HepG2 (cell line): ENCODE results near the gene ASB3. TPM values are rescaled to one million over a fixed set of nuclear protein-coding genes. Genes with fewer than 3 reads are reported as not detected.

Experiments
- PHB2 ChIP-seq: fragments of 450-650 bp; IDR thresholded peaks from 2 replicates; pipeline ENCODE4 v1.6.1; 2018; ENCODE audit not compliant: partially characterized antibody
- POGZ ChIP-seq: sonication (generic); formaldehyde crosslinking; IDR thresholded peaks from 2 replicates; pipeline ENCODE4 v1.4.0; 2020; ENCODE audit warnings: mild to moderate bottlenecking, missing genetic modification reagents
- YY1 ChIP-seq: IDR thresholded peaks from 2 replicates; pipeline ENCODE4 v1.6.1; 2011; ENCODE audit warnings: low read length, low read depth, moderate library complexity, mild to moderate bottlenecking; ENCODE audit not compliant: insufficient read depth, insufficient replicate concordance
- ZC3H13 ChIP-seq: sonication (generic); formaldehyde crosslinking; IDR thresholded peaks from 2 replicates; pipeline ENCODE4 v1.8.1; 2023; ENCODE audit warnings: mild to moderate bottlenecking, missing genetic modification reagents, moderate library complexity
- ZMYM2 ChIP-seq: sonication (generic); formaldehyde crosslinking; IDR thresholded peaks from 2 replicates; pipeline ENCODE4 v1.8.0; 2022; ENCODE audit warnings: mild to moderate bottlenecking, missing genetic modification reagents
- ZNF30 ChIP-seq: sonication (generic); formaldehyde crosslinking; IDR thresholded peaks from 2 replicates; pipeline ENCODE4 v1.5.0; 2020; ENCODE audit warnings: mild to moderate bottlenecking, missing genetic modification reagents
- ZNF577 ChIP-seq: sonication (generic); formaldehyde crosslinking; IDR thresholded peaks from 2 replicates; pipeline ENCODE4 v1.4.0; 2020; ENCODE audit warnings: mild to moderate bottlenecking, low read depth, missing genetic modification reagents, borderline replicate concordance
- ZNF737 ChIP-seq: sonication (generic); formaldehyde crosslinking; IDR thresholded peaks from 2 replicates; pipeline ENCODE4 v1.5.0; 2020; ENCODE audit warnings: missing genetic modification reagents, mild to moderate bottlenecking, borderline replicate concordance
- polyA plus RNA-seq, 8 experiments: library from polyadenylated mRNA; depleted of rRNA in 3 of 8; stranded (reverse) in 7 of 8; unstranded in 1 of 8; fragments of >200 nt; fragmentation: Illumina TruSeq in 4 of 8; extraction: Trizol in 4 of 8; gene quantifications; 2 replicates each; pipeline versions ENCODE4 v1.2.1 to v1.2.3, GENCODE V29; 2011 to 2016; ENCODE audit warnings: low read depth in 4 of 8, missing spikeins in 1 of 8, mixed read lengths in 1 of 8; ENCODE audit not compliant: insufficient read depth in 1 of 8
- total RNA-seq, 5 experiments: library from RNA; depleted of rRNA; stranded (reverse); fragments of >200 nt; fragmentation: Illumina TruSeq; extraction: Trizol; gene quantifications; 2 replicates each; pipeline ENCODE4 v1.2.3, GENCODE V29; 2016; ENCODE audit warnings: low read depth in 1 of 5
- TF ChIP-seq, protein P1 (sequence below), 2 experiments: fragments of 450-650 bp in 1 of 2; sonication (generic) in 1 of 2; formaldehyde crosslinking in 1 of 2; IDR thresholded peaks; 2 replicates each; pipeline versions ENCODE4 v1.6.1 to v1.8.0; 2016 to 2022; ENCODE audit warnings: antibody characterized with exemption in 1 of 2, mild to moderate bottlenecking in 1 of 2, missing genetic modification reagents in 1 of 2
- TF ChIP-seq, protein P2 (sequence below): sonication (generic); formaldehyde crosslinking; IDR thresholded peaks from 2 replicates; pipeline ENCODE4 v1.4.0; 2020; ENCODE audit warnings: missing genetic modification reagents

Gene ASB3
- total and polyA plus RNA-seq, 2 of the 13 experiments (the other 11 are each of a cell fraction or from before 2014, with no cell fraction given), result 40.1 to 41.8 TPM

DNA sequence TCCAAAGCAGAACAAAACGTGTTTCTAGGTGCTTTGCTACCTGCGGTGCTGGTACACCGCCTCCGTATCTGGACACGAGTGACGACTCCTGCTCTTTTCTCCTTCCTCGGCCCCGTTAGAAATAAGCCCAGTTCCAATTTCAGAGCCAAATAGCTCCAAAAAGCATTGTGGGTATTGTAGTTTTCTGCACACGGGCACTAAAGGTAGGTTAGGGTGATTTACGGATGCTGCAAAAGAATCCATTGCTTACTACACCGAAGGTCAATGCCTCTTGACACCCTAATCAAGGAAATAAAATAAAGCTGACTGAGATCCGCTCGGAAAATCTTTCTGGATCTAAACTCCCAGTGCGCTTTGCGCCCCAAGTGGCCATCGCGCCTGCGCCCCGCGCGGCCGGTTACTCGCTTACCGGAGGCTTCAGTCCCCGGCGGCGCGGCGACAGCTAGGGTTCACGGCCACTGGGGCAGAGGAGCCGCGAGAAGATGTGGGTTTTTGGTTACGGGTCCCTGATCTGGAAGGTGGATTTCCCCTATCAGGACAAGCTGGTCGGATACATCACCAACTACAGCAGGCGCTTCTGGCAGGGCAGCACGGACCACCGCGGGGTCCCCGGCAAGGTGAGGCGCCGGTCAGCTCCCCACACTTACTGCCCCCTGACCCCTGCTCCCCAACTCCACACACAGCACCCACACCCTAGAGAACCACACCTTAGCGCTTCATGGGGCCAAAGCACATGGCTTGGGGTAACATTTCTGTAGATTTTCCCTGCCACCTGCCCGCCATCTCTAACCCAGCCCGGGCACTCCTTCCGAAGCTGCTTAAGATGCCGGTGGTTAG lies 19.1 kb downstream of the ASB3 start, which contains the start of gene CHAC2 (continued):
- TF ChIP-seq, protein P1, sequence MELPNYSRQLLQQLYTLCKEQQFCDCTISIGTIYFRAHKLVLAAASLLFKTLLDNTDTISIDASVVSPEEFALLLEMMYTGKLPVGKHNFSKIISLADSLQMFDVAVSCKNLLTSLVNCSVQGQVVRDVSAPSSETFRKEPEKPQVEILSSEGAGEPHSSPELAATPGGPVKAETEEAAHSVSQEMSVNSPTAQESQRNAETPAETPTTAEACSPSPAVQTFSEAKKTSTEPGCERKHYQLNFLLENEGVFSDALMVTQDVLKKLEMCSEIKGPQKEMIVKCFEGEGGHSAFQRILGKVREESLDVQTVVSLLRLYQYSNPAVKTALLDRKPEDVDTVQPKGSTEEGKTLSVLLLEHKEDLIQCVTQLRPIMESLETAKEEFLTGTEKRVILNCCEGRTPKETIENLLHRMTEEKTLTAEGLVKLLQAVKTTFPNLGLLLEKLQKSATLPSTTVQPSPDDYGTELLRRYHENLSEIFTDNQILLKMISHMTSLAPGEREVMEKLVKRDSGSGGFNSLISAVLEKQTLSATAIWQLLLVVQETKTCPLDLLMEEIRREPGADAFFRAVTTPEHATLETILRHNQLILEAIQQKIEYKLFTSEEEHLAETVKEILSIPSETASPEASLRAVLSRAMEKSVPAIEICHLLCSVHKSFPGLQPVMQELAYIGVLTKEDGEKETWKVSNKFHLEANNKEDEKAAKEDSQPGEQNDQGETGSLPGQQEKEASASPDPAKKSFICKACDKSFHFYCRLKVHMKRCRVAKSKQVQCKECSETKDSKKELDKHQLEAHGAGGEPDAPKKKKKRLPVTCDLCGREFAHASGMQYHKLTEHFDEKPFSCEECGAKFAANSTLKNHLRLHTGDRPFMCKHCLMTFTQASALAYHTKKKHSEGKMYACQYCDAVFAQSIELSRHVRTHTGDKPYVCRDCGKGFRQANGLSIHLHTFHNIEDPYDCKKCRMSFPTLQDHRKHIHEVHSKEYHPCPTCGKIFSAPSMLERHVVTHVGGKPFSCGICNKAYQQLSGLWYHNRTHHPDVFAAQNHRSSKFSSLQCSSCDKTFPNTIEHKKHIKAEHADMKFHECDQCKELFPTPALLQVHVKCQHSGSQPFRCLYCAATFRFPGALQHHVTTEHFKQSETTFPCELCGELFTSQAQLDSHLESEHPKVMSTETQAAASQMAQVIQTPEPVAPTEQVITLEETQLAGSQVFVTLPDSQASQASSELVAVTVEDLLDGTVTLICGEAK (IDR thresholded peaks at IDR 0.05), result no peak
- TF ChIP-seq, protein P1 (CRISPR knock-in tag; IDR thresholded peaks at IDR 0.05), result peak; percentile 74; the same call in 1 of the 2 replicates
- TF ChIP-seq ZNF30 (CRISPR knock-in tag), result no peak
- TF ChIP-seq, protein P2, sequence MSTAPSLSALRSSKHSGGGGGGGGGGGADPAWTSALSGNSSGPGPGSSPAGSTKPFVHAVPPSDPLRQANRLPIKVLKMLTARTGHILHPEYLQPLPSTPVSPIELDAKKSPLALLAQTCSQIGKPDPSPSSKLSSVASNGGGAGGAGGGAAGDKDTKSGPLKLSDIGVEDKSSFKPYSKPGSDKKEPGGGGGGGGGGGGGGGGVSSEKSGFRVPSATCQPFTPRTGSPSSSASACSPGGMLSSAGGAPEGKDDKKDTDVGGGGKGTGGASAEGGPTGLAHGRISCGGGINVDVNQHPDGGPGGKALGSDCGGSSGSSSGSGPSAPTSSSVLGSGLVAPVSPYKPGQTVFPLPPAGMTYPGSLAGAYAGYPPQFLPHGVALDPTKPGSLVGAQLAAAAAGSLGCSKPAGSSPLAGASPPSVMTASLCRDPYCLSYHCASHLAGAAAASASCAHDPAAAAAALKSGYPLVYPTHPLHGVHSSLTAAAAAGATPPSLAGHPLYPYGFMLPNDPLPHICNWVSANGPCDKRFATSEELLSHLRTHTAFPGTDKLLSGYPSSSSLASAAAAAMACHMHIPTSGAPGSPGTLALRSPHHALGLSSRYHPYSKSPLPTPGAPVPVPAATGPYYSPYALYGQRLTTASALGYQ (CRISPR knock-in tag), result no peak
- no peak for TF ChIP-seq ZC3H13 (CRISPR knock-in tag)
- TF ChIP-seq ZNF737 (CRISPR knock-in tag), result no peak
- no peak for TF ChIP-seq ZMYM2 (CRISPR knock-in tag)
- no peak for TF ChIP-seq PHB2
- no peak for TF ChIP-seq ZNF577 (CRISPR knock-in tag)
- TF ChIP-seq YY1, result peak; percentile 40
- peak; percentile 73; the same call in 1 of the 2 replicates for TF ChIP-seq POGZ (CRISPR knock-in tag)
